Activated CD4-positive, CD25-positive, alpha-beta regulatory T cell (primary cell): ENCODE results near the gene ARHGAP26.

ENCODE experiments used
- DNase-seq, 4 experiments: peaks; one replicate each; lab custom pipeline; 2025; lab: John Stamatoyannopoulos, UW

Gene ARHGAP26

DNA sequence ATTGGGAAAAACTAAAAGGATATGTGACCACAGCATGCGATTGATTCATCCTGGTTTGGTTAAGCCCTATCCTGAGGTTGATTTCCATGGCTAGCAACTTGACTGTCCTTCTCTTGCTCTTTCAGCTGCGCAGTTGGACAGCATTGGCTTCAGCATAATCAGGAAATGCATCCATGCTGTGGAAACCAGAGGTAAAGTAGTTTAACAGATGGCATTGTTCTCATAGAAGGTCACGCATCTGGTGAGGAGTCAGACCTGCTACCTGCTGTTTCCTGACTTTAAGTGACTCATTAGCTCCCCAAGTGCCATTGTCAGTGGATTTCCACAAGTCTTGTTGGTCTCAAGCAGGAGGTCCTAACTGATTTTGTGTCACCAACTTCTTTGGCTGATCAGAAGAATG lies 266.9 kb downstream of the ARHGAP26 start:
- DNase-seq, result no peak

DNA sequence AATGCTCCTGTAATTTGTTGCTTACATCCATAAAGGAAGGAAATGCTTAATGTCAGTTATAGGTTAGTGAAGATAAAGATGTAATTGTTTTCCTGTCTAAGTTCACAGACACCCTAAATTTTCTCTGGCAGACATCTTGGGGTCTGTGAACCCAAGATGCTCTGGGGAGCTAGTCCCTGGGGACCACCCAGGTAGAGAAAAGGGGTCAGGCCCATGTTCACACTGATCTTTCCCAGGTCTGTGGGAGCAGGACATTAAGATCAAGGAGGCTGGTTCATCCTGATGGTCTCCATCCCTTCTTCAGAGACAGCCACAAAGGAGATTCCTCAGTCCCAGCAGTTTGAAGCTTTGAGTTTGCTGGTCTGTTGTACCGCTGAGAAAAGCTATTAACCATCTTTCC lies 267.5 kb downstream of the ARHGAP26 start:
- DNase-seq, result no peak

- no peak for DNase-seq
Observed at GRCh38 chr5:143040622-143041021, 270.4 kb downstream of the ARHGAP26 start.

- no peak for DNase-seq
Observed at GRCh38 chr5:143041461-143041860, 271.3 kb downstream of the ARHGAP26 start.

GRCh38 chr5:143041972-143042770 lies 272.0 kb downstream of the ARHGAP26 start:
- DNase-seq, result no peak

DNA sequence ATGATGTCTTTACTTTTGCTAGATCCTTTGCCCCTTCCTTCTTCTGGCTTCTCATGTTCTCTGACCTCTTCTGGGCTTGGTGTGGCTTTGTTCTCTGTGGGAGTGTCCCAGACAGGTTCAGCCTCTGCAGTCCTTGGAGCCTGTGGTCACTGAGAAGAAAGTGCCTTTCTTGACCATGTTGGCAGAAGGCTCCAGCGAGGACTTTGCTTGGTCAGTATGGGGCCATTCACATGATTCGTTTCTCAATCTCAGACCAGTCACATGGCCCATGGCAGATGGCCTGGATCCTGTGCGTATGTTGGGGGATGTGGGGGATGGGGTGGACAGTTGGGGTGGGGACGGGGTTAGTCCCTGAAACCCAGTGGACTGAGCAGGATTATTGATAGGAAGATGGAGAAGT lies 274.1 kb downstream of the ARHGAP26 start:
- no peak for DNase-seq

DNA sequence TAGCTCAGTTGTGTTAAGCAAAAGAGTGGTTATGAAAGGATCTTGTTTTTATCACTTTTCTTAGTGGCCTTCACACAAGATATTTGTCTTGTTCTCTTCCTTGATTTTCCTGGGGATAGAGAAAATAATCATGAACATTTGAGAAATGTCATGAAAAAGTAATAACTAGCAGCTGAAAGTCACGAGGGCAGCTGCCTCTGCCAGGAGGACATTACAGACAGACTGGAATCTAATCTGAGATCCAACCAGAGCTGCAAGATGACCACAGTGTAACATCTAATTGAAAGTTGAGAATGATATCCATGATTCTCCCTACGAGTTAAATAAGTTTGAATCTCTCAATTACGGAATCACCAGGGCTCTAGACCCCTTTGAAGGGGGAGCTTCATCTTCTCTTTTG lies 274.9 kb downstream of the ARHGAP26 start:
- no peak for DNase-seq

DNA sequence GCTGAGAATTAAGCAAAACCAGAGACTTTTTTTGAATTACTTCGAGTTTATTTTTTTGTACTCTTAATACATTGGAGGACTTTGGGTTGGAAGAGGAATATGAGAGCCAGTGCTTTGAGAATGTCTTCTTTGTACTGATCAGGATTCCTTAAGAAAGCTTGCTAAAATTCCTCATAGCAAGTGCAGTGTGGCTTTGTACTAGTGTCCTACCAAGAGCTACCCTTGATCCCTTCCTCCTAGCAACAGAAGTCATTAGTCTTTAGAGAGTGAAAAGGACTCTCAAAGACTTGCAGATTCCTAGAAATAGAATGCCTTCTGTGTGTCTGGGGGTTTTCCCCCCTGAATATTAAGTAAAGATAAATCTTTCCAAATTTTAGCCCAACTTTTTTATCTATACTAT lies 276.1 kb downstream of the ARHGAP26 start:
- no peak for DNase-seq

GRCh38 chr5:143047091-143047490 lies 276.9 kb downstream of the ARHGAP26 start:
- DNase-seq, result no peak

- no peak for DNase-seq
Observed at GRCh38 chr5:143050183-143050582, 280.0 kb downstream of the ARHGAP26 start.

DNA sequence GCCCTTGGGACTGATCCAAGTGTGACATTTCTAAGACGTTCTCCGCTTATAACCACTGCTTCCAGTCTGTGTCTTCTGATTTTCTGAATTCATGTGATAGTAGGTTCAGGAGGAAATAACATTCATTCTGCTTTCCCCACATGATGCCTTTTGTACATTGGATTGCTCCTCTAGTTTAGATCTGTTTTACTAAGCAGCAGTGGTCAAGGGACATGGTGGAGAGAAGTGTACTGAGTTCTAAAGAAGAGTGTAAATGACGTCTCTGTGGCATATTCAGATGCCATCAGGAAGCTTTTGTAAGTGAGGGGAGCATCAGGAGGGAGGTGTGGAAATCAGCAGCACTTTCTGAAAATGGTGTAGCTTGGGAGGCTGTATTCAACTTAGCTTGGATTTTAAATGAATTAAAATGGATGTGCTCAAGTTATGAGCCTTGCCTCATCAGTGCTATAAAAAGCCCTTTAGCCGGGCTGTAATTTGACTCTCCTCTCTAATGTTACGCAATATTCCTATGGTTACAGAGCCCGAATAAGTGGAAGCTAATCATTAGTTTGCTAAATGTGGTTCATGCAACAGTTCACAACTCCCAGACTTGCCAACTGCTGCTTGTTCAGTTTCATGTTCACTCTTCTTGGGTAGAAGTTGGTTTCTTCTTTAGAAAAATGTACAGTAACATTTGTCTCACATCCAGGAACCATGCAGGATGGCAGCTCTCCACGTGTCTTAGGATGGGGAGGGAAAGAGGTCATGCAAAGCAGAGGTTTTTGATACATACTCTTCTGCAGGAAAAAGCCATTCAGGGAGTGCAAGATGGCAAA lies 281.3 kb downstream of the ARHGAP26 start:
- DNase-seq, result no peak

DNA sequence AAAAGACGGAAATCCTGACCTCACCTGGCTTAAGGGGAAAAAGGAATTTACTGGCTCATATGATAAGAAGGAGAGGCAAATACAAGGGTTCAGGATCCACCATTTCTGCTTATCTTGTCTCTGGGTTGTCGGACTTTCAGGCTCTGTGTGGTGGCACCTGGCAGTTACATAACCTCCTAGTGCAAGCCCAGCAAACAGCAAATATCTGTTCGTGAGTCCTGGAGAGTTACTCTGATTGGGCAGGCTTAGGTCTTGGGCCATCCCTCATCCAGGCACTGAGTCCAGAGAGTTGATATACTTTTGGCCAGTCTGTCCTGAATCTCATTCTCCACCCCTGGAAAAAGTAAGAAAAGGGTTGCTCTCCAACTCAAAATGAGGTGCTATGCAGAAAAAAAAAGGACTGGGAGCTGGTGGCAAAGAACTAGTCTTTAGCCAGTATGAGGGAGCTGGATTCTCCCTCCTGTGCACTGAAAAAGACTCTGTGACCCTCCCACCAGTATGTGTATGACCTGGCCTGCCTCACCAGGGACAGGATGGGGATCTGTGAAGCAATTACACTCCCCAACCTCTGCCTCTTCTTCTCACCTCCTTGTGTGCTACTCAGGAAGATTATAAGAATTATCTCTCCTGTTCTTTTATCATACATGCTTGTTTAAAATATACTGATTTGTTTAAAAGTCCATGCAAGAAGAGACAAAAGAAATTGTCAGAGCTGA lies 282.9 kb downstream of the ARHGAP26 start:
- DNase-seq, result no peak

DNA sequence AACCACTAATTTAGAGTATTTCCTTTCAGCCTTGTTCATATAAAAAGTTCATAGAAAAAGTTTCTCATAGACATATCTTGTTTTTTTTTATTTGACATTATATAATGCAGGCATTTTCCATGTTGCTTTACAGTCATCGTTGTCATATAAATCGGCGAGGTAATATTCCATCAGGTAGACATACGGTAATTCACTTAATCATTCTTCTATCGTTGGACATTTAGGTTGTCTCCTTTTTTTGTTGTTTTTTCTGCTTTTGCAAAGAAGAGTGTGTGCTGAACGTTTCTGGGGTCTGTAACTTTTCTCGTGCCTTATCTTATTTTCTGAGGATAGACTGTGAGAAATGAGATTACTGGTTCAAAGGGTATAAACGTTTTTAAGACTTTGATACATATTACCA lies 283.6 kb downstream of the ARHGAP26 start:
- DNase-seq, result no peak

GRCh38 chr5:143054480-143054941 lies 284.3 kb downstream of the ARHGAP26 start:
- no peak for DNase-seq

DNA sequence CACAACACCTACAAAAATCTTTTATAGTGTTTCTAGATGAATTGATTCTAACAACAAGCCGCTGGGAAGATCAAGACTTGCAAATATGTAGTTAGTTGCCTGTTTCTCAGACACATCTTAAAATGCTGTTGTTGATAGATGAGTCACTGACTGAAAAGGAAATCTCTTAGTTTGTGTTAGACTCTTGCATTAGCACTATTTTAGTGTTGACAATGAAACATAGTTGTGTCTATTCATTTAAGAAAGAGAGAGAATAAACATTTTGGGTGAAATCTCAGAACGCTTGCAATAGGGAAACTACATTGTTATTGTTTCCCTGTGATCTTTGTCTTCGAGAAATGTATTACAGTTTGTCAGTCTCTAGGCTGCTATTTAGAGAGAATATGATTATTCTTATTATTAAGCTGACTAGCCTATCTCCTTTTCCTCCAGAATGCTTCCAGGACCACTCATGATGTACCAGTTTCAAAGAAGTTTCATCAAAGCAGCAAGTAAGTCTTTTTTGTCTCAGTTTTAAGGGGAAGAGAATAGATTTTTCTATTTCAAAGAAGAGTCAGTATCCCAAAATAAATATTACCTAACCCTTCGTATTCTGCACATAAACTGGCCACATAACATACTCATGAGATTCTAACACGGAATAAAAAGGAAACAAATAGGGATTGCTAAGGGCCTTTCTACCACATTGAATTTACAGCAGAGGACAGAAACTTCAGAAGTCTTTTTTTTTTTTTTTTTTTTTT lies 285.6 kb downstream of the ARHGAP26 start:
- DNase-seq, result no peak

GRCh38 chr5:143056339-143056704 lies 286.1 kb downstream of the ARHGAP26 start:
- DNase-seq, result no peak

GRCh38 chr5:143056792-143057579 lies 286.8 kb downstream of the ARHGAP26 start:
- no peak for DNase-seq

GRCh38 chr5:143057580-143057999 lies 287.4 kb downstream of the ARHGAP26 start:
- DNase-seq, result no peak

- no peak for DNase-seq
Observed at GRCh38 chr5:143059355-143059754, 289.2 kb downstream of the ARHGAP26 start.

GRCh38 chr5:143059976-143060765 lies 290.0 kb downstream of the ARHGAP26 start:
- no peak for DNase-seq
